ENCODE data around the gene PRPF40B.

DNA sequence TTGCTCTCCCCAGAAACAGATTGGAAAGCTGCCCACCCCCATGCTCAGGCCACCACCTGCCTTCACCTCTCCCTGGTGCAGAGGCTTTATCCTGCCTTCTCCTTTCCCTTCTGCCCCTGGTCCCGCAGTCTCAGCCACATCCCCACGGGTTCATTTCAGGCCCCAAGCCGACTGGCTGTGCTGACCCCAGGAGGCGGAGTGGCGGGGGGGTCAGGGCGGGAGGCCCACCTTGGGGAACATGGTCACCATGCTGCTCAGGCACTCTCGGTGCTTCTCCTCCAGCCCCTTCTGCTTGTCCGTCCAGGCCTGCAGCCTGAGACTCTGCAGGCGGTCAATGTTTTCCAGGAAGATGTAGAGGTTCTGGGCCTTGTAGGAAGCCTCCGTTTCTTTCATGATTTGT, 24.8 kb upstream of the PRPF40B start:
- TF ChIP-seq, protein P1, sequence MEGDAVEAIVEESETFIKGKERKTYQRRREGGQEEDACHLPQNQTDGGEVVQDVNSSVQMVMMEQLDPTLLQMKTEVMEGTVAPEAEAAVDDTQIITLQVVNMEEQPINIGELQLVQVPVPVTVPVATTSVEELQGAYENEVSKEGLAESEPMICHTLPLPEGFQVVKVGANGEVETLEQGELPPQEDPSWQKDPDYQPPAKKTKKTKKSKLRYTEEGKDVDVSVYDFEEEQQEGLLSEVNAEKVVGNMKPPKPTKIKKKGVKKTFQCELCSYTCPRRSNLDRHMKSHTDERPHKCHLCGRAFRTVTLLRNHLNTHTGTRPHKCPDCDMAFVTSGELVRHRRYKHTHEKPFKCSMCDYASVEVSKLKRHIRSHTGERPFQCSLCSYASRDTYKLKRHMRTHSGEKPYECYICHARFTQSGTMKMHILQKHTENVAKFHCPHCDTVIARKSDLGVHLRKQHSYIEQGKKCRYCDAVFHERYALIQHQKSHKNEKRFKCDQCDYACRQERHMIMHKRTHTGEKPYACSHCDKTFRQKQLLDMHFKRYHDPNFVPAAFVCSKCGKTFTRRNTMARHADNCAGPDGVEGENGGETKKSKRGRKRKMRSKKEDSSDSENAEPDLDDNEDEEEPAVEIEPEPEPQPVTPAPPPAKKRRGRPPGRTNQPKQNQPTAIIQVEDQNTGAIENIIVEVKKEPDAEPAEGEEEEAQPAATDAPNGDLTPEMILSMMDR (IDR thresholded peaks at IDR 0.05) = no peak
- no peak for TF ChIP-seq POLR2A (IDR thresholded peaks at IDR 0.05)

Measured in testis (tissue), 2 donors.